Hypothalamus (tissue), 51 donors: Measurements from ENCODE around the gene TMEM212.

ENCODE experiments used
- DNase-seq, 51 donors: peaks; one replicate each; lab custom pipeline; 2025; lab: John Stamatoyannopoulos, UW

Gene TMEM212

DNA sequence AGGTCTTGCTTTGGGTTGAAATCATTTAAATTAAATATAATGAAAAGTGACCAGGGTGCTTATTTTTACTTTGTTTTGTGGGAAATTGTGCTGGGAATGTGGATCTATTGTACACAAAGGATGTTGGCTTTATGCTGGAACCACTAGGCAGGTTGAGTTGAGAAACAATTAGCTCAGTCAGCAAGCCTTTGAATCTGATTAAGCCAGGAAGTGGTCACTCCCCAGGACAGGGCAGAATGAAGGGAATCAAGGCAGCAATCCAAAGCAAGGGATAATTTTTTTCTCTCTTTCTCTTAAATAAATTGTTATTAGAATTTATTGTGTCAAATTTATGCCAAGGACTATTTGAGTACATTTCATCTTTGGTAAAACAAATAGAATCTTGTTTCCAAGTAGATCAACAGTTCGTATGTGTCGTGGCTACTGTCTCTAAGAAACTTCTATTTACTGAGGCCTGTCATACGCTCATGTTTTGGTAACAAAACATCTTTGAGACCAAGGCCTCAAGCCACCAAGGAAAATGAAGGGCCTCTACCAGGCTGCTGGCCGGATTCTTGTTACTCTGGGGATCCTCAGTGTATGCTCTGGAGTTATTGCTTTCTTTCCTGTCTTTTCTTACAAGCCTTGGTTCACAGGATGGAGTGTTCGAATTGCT is at the start of gene TMEM212:
TMEM212 (plus strand) TSS at position 486 of the 655 bp plus-strand sequence; CDS start at position 521, 35 bp downstream.
- no peak for DNase-seq

DNA sequence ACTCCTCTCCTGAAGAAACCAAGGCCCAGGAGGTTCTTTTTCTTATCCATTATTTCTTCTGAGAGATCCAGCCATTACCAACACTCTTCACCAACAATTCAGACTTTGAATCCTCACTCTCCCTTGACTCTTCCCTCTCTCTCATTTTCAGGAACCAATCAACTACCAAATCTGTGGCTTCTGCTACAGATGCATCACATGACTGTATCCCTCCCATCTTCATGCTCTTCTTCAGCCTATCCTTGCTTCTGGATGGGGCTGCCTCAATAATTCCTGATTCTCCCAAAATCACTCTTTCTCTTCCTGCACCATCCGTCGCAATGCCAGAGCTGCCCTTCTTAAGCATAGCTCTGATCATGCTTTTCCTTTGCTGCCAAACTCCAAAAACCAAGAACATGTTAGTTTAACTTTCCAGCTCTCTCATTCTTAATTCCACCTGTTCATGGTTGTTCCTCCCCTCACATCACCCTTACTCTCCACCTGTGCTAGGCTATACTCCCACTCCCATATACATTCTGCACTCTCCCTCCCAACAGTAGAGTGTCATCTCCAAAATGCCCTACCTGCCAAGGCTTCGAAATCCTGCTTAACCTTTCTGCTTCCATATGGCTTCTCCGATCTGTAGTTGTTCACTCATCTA is 46.4 kb upstream of the TMEM212 start:
- DNase-seq, result no peak

DNA sequence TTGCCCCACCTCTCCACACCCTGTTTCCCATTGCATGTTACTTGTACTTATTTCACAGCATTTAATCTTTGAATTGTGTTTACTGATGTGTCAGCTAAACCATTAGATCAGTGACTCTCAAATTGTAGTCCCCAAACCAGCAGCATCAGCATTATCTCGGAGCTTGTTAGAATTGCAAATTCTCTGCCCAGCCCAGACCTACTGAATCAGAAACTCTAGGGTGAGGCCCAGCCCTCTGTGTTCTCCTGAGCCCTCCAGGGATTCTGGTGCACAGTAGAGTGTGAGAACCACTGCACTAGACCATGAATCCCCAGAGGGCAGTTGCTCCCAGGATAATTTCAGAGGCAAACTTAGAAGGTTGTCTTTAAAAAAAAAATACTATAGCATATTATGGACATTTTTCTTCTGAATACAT is 45.9 kb upstream of the TMEM212 start:
- no peak for DNase-seq

DNA sequence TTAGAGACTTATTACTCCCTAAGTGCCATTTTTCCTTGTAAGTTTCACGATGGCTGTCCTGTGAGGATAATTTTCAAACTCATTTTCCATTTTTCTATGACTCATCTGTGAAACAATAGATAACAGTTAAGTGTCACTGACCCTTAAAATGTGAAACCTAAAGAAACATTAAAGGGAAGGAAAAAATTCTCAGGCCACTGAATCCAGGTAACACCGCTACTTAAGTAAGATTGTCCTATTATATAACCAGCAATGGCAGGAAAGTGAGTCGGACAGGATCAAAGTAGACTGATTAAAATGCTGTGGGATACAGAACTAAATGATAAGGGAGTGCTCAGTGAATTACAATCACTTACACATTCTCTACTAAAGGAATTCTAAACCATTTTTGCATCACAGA is 45.3 kb upstream of the TMEM212 start:
- no peak for DNase-seq

DNA sequence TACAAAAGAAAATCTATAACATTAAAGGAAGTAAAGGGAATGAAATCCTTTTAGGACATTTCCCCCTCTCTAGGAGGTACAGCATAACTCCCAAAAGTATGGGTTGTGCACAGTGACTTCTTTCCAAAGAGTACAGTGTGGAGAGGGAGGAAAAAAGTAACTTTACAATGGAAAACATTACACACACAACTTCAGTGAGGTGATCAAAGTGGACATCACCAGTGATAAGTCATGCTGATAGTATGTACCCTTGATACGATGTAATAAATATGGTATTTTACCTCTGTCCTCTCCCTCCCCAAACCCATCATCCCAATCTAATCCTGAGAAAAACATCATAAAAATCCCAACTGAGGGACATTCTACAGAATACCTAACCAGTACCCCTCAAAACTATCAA is 43.6 kb upstream of the TMEM212 start:
- DNase-seq, result no peak

DNA sequence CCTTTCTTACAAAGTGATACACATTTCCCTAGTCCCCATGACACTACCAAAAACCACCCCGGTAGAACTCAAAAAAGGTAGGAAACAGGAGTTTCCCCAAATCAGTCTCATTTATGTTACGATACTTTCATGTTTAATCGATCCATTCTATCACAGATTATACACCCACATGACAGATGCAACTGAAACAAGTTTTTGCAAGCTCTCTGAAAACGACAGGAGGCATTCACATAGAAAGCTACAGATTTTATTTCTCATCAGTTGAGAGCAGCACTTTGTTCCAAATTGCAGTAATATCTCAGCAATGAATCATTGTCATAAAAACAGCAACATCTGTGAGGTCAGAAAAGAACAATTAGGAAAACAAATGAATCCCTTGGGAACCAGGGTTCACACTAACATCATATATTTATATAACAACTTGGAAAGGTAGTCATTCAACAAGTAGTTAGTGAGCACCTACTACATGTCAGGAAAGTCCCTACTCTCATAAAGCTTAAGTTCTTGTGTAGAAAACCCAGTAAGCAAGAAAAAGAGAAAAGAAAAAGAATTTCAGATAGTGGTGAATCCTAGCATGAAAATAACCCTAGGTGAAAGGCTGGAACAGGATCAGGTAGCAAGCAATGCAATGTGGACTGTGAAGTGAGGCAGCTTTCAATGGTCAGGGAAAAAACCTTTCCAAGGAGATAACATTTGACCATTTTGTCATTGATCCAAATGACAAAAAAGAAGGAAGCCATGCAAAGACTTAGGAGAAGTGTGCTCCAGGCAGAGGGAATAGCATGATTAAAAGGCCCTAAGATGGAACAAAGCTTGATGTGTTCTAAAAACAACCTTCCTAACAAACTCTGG is 41.2 kb upstream of the TMEM212 start:
- no peak for DNase-seq

DNA sequence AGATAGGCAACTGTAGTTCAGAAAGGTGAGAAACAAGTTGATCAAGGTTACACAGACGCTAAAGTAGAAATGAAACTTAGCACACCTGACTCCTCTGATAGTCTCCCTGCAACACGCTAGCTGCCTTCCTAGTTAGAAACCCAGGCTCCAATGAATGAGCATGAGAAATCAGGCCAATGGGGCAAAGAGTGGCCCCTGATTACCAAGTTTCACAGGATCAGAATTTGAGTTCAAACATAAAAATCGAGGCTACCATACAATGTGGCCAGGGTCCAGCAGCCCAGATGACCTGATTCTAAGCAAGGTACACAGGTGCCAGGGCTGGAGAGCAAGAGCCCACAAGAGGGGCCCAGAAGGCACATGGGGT is 40.6 kb upstream of the TMEM212 start:
- no peak for DNase-seq

DNA sequence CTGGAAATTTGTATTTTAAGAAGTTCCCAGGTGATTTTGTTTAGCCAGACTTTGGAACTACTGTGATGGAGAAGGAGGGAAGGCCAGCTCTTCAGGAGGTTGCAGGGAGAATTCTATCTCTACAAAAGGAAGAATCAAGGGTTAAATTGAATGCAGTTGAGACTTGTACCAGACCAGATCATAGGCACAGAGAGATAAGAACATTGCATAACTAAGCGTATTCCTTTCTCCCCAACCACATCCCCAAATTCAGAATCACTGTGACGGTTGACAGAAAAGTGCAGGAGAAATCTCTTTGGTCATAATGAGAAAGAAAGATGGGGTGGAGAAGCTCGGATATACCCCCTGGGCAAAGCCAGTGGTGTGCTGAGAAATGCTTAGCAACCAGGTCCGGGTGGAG is 40.1 kb upstream of the TMEM212 start:
- no peak for DNase-seq

DNA sequence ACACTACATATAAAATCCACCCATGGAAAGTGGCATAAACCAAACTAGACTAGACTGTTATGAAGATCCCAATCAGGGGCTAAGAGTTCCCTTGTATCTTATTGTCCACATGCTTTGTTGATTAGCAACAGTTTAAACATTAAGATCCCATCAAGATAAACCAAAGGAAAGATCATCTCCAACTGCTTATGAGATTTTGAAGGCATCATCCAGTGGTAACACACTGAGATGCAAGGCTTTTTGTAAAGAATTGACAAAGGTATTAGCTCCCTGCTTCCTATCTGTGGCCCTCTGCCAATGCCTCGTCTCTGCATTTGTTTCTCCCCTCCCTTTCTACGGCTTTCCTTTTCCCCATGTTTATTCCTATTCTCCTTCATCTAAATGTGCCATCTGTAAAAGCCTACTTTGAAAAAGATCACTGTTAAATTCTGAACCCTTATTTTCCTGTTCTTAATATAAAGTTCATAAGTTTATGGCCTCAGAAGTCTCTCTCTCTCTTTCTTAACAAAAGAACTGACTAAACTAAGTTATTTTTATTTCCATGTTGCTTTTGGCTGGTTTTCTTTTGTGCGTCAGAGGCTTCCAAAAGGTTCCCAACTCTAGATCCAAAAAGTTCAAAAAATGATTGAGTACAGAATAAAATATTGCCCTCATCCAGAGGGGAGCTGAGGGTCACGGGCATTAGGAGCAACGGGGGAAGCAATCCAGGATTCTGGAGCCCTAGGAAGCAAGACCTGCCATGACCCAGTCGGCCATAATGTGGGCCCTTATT is 38.3 kb upstream of the TMEM212 start:
- no peak for DNase-seq

DNA sequence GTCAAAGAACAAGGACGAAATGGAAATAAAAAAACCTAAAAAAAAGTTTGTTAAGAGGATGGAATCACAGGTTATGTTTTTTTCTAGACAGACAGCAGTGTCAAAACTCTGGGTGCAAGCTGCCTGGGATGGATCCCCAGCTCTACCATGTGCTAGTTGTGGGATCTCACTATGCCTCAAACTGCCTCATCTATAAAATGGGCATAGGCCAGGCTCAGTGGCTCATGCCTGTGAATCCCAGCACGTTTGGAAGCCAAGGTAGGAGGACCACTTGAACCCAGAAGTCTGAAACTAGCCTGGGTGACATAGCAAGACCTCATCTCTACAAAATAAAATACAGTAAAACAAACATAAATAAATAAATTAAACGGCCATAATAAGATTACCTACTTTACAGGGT is 37.5 kb upstream of the TMEM212 start:
- no peak for DNase-seq

DNA sequence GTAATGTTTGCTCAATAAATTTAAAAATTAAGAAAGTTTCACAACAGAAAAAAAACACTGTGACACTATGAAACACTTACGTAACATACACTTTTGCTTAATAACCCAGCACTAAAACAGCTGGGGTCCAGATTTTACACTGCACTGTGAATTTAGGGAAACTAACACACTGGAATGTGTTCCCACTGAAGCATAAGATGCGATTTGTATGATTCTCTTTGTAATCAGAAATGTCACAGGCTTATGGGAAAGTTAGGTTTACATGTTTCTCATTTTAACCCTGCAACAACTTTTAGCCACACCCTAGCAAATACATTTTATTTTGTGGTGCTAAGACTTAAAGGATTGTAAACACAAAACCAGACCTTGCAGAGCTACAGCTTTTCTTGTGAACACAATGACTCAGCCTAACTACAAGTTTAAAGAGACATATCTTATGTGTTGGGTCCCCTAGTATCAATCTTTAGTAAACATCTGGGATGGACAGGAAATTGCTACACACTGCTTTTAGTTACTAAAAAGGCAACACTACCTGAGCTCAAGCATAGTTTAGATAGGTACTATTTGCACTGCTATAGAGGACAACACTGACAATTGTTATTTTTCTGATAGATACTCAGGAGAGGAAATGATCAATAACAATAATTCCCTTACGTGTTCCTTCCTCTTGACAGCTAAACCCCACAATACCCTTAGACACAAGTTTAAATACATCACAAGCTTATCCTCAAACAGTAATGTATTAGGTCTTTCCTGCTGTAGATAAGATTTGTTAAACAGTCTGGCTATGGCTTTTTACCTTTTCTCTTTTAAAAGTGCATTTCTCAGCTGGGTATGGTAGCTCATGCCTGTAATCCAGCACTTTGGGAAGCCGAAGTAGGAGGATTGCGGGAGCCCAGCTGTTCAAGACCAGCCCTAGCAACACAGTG is 36.7 kb upstream of the TMEM212 start:
- no peak for DNase-seq

DNA sequence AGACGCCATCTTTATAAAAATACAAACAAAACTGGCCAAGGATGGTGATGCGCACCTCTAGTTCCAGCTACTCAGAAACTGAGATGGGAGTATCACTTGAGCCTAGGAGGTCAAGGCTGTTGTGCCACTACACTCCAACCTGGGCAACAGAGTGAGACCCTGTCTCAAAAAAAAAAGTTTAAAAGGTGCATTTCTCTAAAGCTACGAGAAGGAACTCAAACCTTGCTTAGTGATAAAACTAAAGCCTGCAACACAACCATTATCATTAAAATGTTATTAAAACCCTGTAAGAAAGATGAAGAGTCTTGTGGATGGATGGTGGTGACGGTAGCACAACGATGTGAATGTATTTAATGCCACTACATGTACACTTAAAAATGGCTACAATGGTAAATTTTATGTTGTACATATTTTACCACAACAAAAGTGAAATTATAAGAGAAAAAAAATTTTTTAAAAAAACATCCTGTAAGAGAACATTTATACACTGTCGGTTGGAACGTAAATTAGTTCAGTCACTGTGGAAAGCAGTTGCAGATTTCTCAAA is 35.9 kb upstream of the TMEM212 start:
- DNase-seq, result no peak

DNA sequence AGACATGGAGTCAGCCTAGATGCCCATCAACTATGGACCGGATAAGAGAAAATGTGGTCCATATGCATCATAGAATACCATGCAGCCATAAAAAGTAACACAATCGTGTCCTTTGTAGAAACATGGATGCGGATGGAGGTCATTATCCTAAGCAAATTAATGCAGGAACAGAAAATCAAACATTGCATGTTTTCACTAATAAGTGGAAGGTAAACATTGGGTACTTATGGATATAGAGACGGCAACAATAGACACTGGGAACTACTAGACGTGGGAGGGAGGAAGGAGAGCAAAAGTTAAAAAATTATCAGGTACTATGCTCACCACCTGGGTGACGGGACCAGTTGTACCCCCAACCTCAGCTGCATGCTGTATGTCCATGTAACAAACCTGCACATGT is 35.3 kb upstream of the TMEM212 start:
- no peak for DNase-seq

DNA sequence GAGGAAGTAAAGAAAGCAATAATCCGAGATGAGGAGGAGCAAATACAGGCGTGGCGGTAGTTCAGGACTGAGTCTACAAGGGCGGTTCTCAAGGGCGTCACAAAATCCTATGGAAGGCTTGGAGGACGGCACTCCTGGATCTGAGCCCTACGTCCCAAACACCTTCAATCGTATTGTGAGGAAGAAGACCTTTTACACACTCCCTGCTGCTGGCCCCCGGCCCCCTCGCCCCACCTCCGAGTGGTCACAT is 33.6 kb upstream of the TMEM212 start:
- DNase-seq, result no peak

DNA sequence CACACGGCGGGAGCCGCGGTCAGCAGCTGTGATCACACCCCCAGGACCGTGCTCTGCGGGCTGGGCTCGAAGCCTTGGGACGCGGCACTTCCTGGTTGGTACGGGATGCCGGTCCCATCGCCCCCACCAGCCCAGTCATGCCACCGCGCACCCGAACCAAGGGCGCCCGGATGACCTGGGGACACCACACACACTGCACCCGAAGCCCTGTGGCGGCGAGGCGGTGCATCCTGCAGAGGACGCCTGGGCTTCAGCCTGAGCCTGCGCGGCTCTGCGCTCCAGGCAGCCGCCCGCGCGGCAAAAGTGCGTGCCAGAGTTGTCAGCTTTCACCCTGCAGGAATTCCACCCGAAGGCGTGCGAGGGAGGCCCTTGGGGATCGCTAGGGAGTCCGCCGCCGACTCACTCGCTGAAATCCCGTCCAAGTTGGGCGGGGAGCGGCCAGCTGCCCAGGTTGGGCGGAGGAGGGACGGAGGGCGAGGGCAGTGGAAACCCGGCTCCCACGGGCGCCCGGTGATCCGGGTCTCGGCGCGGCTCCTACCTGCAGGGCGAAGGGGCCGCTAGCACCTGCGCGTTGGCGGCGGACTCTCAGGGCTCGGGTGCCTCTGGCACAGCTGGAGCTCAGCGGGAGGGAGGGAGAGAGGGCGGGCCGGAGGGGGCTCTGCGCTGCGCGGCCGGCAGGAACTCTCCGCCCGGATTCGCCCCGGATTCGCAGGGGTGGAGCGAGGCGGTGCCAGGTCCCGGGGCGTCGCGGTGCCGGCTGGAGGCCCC is 33.1 kb upstream of the TMEM212 start, which contains the start of gene PLD1:
PLD1 (minus strand) TSS at position 623 of the 768 bp plus-strand sequence. CDS start 72,432 bp downstream, outside the sequence.
- peak in 49 of 51 donors; percentile 6 to 90 (median 70) for DNase-seq

DNA sequence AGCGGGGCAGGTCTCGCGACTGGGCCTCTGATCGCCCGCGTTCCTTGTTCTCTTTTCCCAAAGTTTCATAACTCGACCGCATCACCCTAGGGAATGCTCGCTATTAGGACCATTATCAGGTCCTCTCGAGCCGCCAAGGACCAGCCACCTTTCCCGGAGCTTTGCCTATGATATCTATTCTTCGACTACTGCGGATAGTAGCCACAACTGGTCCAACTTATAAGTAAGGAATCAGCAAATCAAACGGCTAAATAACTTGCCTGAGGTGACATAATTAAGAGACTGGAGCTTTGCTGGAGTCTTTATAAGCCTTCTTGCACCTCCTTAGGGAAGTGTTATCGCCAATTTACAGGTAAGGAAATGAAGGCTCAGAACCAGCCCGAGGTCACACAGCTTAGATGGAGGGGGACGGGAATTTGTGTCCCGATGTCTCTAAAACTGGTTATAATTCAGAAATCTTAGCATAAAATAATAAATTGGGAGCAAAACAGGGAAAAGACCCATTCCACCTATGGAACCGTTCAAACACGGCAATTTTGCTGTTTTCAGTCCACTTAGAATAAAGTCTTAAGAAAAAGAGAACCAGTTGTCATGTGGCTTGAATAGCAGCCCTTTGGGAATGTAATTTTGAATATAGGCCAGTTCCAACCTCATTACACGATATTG is 32.4 kb upstream of the TMEM212 start:
- DNase-seq, result no peak

DNA sequence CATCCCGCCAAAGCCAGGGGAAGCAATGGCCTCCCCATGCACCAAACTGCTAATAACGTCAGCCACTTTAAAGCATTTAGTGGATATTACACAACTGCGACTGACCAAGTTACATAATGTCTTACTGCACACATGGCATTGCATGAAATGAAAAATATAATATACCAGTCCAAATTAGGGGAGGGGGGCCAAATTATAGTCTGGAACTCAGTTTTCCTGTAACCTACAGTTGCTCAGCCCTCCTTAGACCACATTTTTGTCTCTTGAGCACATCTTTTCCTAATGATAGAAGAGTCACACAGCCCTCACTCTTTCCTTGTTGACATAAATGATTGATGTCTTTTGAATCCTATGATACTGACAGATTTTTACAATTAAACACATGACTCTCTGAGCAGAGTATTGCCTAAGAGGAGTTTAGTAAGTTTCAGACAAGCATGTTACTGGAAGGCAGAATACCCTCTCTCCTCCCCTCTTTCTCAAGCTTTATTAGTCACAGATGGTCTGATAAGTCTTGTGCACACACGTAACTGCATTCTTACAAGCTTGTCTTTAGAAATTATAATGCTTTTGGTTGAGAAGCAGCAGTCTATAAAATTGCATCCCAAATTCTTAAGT is 31.7 kb upstream of the TMEM212 start:
- DNase-seq, result no peak

DNA sequence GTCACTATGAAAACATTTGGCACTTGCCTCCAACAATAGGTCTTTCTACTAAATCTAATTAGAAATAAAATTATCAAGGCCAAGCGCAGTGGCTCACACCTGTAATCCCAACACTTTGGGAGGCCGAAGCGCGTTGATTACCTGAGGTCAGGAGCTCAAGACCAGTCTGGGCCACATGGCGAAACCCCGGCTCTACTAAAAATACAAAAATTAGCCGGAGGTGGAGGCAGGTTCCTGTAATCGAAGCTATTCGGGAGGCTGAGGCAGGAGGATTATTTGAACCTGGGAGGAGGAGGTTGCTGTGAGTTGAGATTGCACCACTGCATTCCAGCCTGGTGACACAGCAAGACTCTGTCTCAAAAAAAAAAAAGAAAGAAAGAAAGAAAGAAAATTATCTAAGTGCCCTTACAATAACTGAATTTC is 31.2 kb upstream of the TMEM212 start:
- DNase-seq, result no peak
